GM18870 (cell line): Measurements from ENCODE around the gene JUNB.
"Not testable (repeated sequence)": the region's sequence is repeated elsewhere in the genome, so short reads cannot be mapped to it uniquely, and the experiment has no call there.

Experiments
- ATAC-seq: cut with Tn5 transposase; IDR thresholded peaks from one replicate; pipeline ENCODE4 v1.9.1; 2021; ENCODE audit warnings: moderate library complexity; ENCODE audit not compliant: unreplicated experiment

Gene JUNB

DNA sequence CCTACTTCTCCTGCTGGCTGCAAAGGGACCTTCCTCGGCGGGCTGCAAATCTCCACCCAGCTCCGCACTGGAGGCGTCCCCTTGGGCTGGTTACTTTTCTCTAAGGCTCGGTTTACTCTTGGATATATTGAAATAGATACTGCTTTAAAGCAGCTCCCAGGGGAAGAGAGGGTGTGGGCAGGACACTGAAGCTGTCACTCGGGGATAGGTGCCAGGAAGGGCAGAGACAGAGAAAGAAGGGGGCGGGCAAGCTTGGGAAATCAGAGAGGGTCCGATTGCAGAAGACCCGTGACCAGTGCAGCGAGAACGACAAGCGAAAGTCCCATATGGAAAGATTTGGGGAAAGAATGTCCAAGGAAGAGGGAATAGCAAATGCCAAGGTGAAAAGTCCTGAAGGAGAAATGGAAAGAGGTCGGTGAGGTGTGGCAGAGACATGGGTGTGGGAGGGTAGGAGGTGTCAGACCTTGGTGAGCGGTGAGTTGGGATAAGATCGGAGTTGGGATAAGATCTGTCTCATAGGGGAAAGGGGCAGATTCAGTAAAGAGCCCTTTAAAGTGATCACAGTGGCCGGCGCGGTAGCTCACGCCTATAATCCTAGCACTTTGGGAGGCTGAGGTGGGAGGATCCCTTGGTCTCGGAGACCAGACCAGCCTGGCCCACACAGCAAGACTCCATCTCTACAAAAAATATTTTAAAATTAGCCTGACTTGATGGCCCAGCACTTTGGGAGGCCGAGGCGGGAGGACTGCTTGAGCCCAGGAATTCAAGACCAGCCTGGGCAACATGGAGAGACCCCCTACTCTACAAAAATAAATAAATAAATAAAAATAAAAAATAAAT lies 11.2 kb downstream of the JUNB start:
- no peak for ATAC-seq

DNA sequence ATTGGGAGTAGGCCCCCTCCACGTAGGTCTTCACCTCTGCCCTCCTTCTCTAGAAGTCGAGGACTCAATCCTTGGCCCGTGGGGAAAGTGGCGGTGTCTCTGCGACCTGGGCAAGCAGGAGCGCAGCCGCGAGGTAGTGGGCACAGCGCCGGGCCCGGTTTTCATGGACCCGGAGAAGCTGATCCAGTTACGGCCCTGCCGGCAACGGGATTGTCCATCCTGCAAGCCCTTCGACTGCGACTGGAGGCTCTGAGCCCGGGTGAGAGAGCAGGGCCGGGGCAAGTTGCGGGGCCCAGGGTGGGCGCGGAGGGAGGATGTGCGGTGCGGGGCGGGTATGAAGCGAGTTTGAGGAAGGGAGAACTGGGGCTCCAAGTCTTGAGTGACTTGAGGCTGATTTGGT lies 12.8 kb downstream of the JUNB start:
- ATAC-seq = no peak

DNA sequence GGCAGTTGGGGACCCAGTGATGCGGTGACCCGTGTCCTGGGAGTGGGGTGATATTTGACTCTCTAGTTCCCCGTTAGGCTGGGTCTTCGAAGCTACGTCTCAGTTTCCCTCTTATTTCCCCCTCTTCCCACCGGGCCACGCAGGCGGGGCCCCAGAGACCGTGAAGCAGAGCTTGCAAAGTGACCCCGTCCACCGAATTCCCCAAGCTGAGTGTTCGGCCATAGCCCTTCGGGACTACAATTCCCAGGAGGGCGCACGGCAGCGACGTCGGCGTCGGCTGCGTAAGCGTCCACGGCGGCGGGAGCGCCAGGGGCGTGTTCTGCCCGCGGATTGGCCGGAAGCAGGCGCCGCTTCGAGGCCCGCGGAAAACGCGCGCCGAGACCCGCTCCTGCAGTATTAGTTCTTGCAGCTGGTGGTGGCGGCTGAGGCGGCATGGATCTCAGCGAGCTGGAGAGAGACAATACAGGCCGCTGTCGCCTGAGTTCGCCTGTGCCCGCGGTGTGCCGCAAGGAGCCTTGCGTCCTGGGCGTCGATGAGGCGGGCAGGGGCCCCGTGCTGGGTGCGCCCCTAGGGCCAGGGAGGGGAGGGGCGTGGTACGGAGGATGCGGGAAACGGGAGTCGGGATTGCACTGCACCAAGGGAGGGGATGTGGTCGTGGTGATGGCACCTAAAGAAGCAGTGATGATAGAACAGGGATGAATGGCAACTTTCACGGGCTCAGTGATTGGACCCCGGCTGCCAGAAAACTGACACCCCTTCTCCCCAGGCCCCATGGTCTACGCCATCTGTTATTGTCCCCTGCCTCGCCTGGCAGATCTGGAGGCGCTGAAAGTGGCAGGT lies 15.2 kb downstream of the JUNB start, which contains the start of gene RNASEH2A:
Gene RNASEH2A (plus strand): TSS at position 343 of the 840 bp plus-strand sequence. CDS start 90 bp downstream, at position 433.
- no peak for ATAC-seq

DNA sequence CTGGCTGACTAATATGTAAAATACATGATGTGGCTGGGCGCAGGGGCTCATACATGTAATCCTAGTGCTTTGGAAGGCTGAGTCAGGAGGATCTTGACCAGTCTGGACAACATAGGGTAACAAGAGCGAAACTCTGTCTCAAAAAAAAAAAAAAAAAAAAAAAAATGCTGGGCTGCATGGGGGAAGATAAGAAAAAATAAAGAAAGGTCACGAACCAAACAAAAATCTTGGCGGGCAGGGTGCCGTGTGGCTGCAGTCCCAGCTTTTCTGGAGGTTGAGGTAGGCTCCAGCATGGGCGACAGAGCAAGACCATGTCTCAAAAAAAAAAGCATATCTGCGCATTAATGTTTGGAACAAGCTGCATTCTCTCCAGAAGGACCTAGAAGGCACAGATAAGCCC lies 23.8 kb downstream of the JUNB start:
- no peak for ATAC-seq

- not testable (repeated sequence) for ATAC-seq
Observed at GRCh38 chr19:12817188-12817587, 25.9 kb downstream of the JUNB start.

DNA sequence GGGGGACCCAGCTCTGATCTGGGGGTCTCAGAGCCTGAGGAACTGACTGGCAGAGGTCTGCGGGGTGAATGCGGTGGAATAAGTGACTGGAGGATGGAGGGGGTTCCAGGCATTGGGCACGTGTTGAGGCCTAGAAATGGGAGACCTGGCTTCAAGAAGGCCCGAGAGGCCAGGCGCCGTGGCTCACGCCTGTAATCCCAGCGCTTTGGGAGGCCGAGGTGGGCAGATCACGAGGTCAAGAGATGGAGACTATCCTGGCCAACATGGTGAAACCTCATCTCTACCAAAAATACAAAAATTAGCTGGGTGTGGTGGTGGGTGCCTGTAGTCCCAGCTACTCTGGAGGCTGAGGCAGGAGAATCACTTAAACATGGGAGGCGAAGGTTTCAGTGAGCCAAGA lies 26.5 kb downstream of the JUNB start:
- ATAC-seq = not testable (repeated sequence)

GRCh38 chr19:12821761-12822160 lies 30.5 kb downstream of the JUNB start:
- ATAC-seq = no peak

- ATAC-seq = no peak
Observed at GRCh38 chr19:12825254-12826131, 34.2 kb downstream of the JUNB start.

GRCh38 chr19:12828494-12828893 lies 37.2 kb downstream of the JUNB start:
- no peak for ATAC-seq

DNA sequence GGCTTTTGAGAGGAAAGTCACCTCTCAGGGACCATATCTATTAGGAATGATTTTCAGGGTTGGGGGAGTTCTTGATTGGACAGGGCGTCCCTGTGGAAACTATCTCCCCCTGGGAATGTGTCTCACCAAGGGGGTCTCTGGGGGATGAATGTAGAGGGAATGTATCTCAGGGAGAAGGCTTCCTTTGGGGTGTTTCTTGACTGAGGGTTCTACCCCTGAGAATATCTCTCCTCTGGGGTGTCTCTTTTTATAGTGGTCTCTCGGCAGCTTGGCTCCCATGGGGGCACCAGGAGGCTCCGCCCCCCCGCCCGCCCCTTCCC lies 42.1 kb downstream of the JUNB start:
- no peak for ATAC-seq

DNA sequence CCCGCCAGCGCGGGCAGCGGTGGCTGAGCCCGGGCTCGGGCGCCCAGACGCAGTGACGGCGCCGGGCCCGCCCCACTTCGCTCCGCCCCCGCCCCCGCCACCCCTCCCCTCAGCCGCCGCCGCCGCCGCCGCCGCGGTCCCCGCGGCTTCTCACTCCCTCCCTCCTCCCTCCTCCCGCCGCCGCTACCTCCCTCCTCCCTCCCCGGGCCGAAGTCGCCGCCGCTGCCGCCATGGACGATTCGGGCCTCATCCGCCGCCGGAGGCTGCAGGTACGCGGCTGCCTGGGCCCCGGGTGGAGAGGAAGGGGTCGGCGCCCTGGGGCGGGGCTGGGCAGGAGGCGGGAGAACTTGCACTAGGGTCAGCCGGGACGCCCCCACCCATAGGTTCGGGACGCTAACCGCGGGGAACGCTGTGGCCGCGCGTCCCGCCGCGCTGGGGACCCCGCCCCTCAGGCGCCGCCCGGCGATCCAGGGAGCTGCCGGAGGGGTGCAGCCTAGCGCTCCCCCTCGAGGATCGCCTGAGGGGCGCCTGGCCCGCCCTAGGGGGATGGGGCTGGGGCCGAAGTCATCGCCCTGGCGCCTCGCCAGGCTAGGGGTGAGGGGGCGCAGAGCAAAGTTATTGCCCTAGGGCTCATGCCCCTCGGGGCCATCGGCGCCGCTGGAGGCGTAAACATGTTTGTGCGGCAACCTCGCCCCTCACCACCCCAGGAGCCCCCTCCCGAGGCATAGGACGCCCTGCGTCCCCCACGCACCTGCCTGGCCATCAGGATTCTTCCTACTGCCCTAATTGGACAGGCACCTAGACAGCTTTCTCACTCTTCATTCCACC lies 42.7 kb downstream of the JUNB start:
- no peak for ATAC-seq

GRCh38 chr19:12834566-12834943 lies 43.3 kb downstream of the JUNB start, which contains the start of gene RTBDN:
Gene RTBDN (minus strand): TSS chr19:12834579. CDS start chr19:12829979, 4,600 bp downstream.
- ATAC-seq = no peak

GRCh38 chr19:12834976-12835757 lies 43.9 kb downstream of the JUNB start:
- ATAC-seq = no peak

- ATAC-seq = no peak
Observed at GRCh38 chr19:12836529-12836863, 45.2 kb downstream of the JUNB start.

DNA sequence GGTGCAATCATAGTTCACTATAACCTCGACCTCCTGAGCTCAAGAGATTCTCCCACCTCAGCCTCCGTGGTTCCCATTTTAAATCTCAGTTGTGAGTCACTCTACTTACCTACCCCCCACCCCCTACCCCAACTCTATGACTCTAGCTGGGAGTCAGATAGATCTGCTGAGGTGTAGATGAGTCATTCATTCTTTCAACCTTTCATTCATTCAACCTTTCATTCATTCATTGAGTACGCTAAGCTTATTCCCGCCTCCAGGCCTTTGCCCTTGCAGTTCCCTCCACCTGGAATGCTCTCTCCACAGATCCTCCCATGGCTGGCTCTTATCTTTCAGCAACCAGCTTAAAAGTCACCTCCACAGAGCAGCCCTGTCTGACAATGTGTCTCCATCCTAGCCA lies 45.9 kb downstream of the JUNB start:
- ATAC-seq = no peak

DNA sequence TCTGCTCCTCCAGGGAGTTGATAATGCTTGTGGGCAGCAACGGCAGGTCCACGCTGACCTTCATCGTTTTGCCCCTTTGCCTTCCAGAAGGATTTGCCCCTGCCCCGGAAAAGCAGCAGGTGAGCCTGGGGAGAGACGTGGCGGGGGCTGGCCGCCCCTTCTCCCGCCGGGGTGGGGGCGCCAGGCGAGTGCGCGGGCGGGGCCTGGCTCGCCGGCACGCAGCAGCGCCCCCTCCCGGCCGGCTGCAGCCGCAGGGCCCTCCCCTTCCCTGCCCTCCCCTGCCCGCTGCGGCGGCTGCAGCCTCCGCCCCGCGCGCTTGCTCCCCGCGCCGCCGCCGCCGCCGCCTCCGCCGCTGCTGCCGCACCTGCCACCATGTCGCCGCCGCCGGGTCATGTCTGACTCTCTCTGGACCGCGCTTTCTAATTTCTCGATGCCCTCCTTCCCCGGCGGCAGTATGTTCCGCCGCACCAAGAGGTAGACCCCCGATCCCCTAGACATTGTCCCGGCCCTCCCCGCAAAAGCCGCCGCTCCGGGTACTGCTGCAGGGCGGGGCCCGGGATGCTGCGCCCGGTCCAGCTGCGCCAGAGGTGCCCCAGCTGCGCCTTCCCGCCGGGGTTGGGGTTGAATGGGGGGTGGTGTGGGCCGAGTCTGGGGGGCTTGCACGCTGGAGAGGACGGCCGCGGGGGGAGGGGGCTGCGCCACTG lies 47.0 kb downstream of the JUNB start, which contains the start of gene MAST1:
Gene MAST1 (plus strand): TSS at position 334 of the 704 bp plus-strand sequence. CDS start 58 bp downstream, at position 392.
- no peak for ATAC-seq

DNA sequence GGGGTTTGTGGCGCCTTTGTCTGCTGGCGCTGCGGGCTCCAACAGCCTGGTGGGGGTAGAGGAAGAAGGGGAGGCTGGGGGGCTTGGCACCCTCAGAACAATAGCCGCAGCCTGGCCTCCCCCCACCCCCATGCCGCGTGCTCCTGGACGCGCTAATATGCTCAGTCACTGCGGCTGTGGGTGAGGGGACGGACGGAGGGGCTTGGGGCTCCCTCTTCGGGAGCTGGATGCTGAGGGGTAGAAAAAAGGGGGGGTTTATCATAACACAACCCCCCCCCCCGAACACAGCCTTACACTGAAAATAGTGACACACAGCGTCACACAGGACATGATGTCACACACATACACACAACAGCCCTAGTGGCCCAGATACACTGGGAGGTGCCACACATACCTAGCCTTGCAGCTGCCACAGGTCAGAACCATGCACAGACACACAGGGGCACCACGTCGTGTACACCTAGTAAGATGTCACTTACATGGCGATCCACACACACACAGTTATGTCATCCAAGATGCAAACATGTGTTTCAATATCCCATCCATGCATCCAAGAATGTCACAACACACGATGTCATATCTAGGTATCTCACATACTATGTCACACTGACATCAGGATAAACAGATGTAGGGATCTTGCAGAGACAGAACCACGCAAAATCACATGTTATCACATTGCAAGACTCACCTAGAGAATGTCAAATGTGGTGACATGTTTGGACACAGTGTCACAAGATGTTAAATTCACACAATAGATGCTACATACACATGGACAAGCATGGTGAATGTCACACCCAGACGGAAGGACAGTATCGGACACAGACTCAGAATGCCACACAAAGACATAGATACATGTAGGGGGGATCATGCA lies 47.8 kb downstream of the JUNB start:
- no peak for ATAC-seq
